ENCODE measurements around the gene ZNF71. TPM values are rescaled to one million over a fixed set of nuclear protein-coding genes. Genes with fewer than 3 reads are reported as not detected.
A peak's percentile ranks its signal among the peaks of the same experiment; 100 is the strongest.
"Not testable (repeated sequence)": the region's sequence is repeated elsewhere in the genome, so short reads cannot be mapped to it uniquely, and the experiment has no call there.

The ZNF71 gene
- total and polyA plus RNA-seq, 2 donors (not counting 1 experiment from before 2014, with no cell fraction given), result 6.4 to 9.3 TPM

DNA sequence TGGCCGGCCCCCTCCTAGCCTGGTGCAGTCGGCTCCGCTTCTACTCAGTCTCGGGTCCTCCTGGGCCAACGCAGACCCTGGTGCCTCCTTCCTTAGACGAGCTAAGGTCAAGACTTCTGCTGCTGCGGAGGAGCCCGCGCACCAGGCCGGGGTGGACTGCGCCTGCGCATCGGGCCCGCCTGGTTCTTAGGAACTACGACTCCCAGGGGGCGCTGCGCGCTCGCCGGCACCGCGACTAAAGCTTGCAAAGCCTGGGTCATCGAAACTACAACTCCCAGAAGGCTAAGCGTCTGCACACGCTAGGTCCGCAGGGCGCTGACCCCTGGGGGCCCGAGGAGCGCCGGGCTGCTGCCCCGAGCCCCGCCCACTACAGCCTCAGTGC, 76.5 kb downstream of the ZNF71 start, which contains the start of gene ZNF835:
Gene ZNF835 (minus strand): TSS at position 145 of the 382 bp plus-strand sequence. CDS start 6,559 bp downstream, outside the sequence.
- Histone ChIP-seq H3K4me1 (ENCODE audit: control insufficient read depth in 2 of 2, insufficient read depth in 2 of 2, low read length in 2 of 2) (peaks cover 9 to 18% of the 10 kb centered on the region in 2 donors), H3K79me2 (ENCODE audit: control insufficient read depth, insufficient read depth, low read length) (peaks cover 14% of the 10 kb centered on the region), H3K27me3 (replicated peaks in 1 of 4; ENCODE audit: control extremely low read depth in 1 of 4, control insufficient read depth in 3 of 4, insufficient read depth in 4 of 4, low read length in 3 of 4) (no peaks in the 10 kb centered on the region), H3K4me3 (ENCODE audit: control extremely low read depth in 1 of 5, extremely low read depth in 1 of 5, insufficient read depth in 1 of 5, low read depth in 2 of 5, low read length in 4 of 5) (peak within 1 kb of the TSS; percentile 27 to 83 (median 72)), H3K27ac (ENCODE audit: low read length in 2 of 2) (no peak within 1 kb of the TSS), H3K9me3 (ENCODE audit: control extremely low read depth in 1 of 3, control insufficient read depth in 2 of 3, insufficient read depth in 1 of 3, low read length in 2 of 3) (peaks cover 0 to 51% (median 0%) of the 10 kb centered on the region in 3 donors), H3K36me3 (replicated peaks in 1 of 2; ENCODE audit: control extremely low read depth in 1 of 2, control insufficient read depth in 1 of 2, extremely low read depth in 1 of 2, insufficient read depth in 2 of 2, low read length in 1 of 2) (no peaks in the 10 kb centered on the region), H3K9ac (ENCODE audit: low read length) (peak within 1 kb of the TSS; percentile 72), H2AFZ (ENCODE audit: insufficient read depth, low read depth, low read length, poor library complexity, severe bottlenecking) (peak within 1 kb of the TSS; percentile 89), H3K4me2 (replicated peaks; ENCODE audit: low read depth, low read length, poor library complexity, severe bottlenecking) (peak within 1 kb of the TSS; percentile 85), H4K20me1 (ENCODE audit: control insufficient read depth, insufficient read depth, low read length, poor library complexity, severe bottlenecking) (no peaks in the 10 kb centered on the region)
- TF ChIP-seq, protein P1, sequence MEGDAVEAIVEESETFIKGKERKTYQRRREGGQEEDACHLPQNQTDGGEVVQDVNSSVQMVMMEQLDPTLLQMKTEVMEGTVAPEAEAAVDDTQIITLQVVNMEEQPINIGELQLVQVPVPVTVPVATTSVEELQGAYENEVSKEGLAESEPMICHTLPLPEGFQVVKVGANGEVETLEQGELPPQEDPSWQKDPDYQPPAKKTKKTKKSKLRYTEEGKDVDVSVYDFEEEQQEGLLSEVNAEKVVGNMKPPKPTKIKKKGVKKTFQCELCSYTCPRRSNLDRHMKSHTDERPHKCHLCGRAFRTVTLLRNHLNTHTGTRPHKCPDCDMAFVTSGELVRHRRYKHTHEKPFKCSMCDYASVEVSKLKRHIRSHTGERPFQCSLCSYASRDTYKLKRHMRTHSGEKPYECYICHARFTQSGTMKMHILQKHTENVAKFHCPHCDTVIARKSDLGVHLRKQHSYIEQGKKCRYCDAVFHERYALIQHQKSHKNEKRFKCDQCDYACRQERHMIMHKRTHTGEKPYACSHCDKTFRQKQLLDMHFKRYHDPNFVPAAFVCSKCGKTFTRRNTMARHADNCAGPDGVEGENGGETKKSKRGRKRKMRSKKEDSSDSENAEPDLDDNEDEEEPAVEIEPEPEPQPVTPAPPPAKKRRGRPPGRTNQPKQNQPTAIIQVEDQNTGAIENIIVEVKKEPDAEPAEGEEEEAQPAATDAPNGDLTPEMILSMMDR (IDR thresholded peaks at IDR 0.05), result peak; percentile 33
- no peak for TF ChIP-seq EZH2 (IDR thresholded peaks at IDR 0.05; ENCODE audit: borderline replicate concordance, insufficient read depth, low read depth, low read length, poor library complexity, severe bottlenecking)
- CTCF ChIA-PET, result no interaction called here
- DNase-seq (peak; percentile 92), ATAC-seq (ENCODE audit: low read depth) (peak; percentile 98)
- intact Hi-C loops (cut with micrococcal nuclease), result loop anchor here (1.0 to 5.0 kb wide), 5 partner anchors 104 to 1636 kb away; partner anchors contain the start of genes ERVK3-1, ZFP28, ZNF470 and ZNF582
- peak within 1 kb of the TSS; percentile 98 for H3K4me3 Mint-ChIP-seq
- peak within 1 kb of the TSS; percentile 89 for H3K27ac Mint-ChIP-seq
- POLR2A ChIA-PET, result no interaction called here
- no peaks in the 10 kb centered on the region for H3K9me3 Mint-ChIP-seq (ENCODE audit: insufficient read depth)
- H3K4me1 Mint-ChIP-seq, result peaks cover 14% of the 10 kb centered on the region
- WGBS (ENCODE audit: insufficient coverage), result 11% methylated on average over 32 of the region's 32 CpGs
- H3K27me3 Mint-ChIP-seq, result no peaks in the 10 kb centered on the region

DNA sequence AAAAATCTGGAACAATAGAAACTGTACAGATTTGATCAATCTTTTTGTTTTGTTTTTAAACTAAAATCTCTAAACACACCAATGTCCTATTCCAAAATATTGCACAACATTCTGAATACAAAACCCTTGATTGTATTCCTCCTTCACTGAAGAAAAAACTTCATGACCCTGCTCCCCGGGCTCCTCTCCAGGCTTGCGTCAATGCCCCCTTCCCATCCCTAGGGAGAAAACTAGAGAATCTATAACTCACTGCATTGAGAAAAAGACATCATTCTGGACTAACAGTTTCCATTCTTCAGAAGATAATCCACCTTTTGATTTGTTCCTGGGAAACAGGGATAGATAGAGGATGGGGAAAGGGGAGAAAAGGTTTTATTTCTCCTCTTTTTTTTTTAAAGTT, 77.5 kb downstream of the ZNF71 start:
- H4K20me1 ChIP-seq (ENCODE audit: control insufficient read depth, insufficient read depth, low read length, poor library complexity, severe bottlenecking); DNase-seq; H3K4me2 ChIP-seq (replicated peaks; ENCODE audit: low read depth, low read length, poor library complexity, severe bottlenecking); H3K27ac Mint-ChIP-seq; H3K27me3 ChIP-seq (replicated peaks in 1 of 4; ENCODE audit: control extremely low read depth in 1 of 4, control insufficient read depth in 3 of 4, insufficient read depth in 4 of 4, low read length in 3 of 4); H3K4me3 ChIP-seq (ENCODE audit: control extremely low read depth in 1 of 5, extremely low read depth in 1 of 5, insufficient read depth in 1 of 5, low read depth in 2 of 5, low read length in 4 of 5); ATAC-seq (ENCODE audit: low read depth); H2AFZ ChIP-seq (ENCODE audit: insufficient read depth, low read depth, low read length, poor library complexity, severe bottlenecking); H3K9me3 Mint-ChIP-seq (ENCODE audit: insufficient read depth); H3K9ac ChIP-seq (ENCODE audit: low read length); H3K27me3 Mint-ChIP-seq; H3K36me3 ChIP-seq (replicated peaks in 1 of 2; ENCODE audit: control extremely low read depth in 1 of 2, control insufficient read depth in 1 of 2, extremely low read depth in 1 of 2, insufficient read depth in 2 of 2, low read length in 1 of 2); H3K27ac ChIP-seq (ENCODE audit: low read length in 2 of 2); POLR2A ChIA-PET; CTCF ChIA-PET: not testable (repeated sequence)
- peaks cover 9 to 18% of the 10 kb centered on the region in 2 donors for H3K4me1 ChIP-seq (ENCODE audit: control insufficient read depth in 2 of 2, insufficient read depth in 2 of 2, low read length in 2 of 2)
- intact Hi-C loops (cut with micrococcal nuclease), result loop anchor here (5.0 kb wide), 1 partner anchor 1635 kb away; the partner anchor contains the start of gene ERVK3-1
- H3K9me3 ChIP-seq (ENCODE audit: control extremely low read depth in 1 of 3, control insufficient read depth in 2 of 3, insufficient read depth in 1 of 3, low read length in 2 of 3), result peaks cover 0 to 41% (median 0%) of the 10 kb centered on the region in 3 donors
- 100% methylated on average over 2 of the region's 2 CpGs for WGBS (ENCODE audit: insufficient coverage)
- peaks cover 14% of the 10 kb centered on the region for H3K79me2 ChIP-seq (ENCODE audit: control insufficient read depth, insufficient read depth, low read length)
- Mint-ChIP-seq H3K4me1 (peaks cover 14% of the 10 kb centered on the region), H3K4me3 (peak overlapping the region; percentile 39)

Other genes with a start within 250 kb of the ZNF71 start
- gene ZNF582, start 201.8 kb upstream of the ZNF71 start, total RNA-seq, result 10.0 and 10.1 TPM in 2 replicates
- gene ZNF582, start 201.8 kb upstream of the ZNF71 start, polyA plus RNA-seq, result 3.8 and 4.8 TPM in 2 replicates
- gene ZNF583, start 191.0 kb upstream of the ZNF71 start, total RNA-seq, result 11.1 and 11.7 TPM in 2 replicates
- gene ZNF583, start 191.0 kb upstream of the ZNF71 start, polyA plus RNA-seq, result 1.4 and 1.5 TPM in 2 replicates
- 4.4 and 6.5 TPM in 2 replicates for gene ZNF667, start 118.0 kb upstream of the ZNF71 start, total RNA-seq
- gene ZNF667, start 118.0 kb upstream of the ZNF71 start, polyA plus RNA-seq, result 2.8 and 6.0 TPM in 2 replicates
- gene ZNF471, start 87.4 kb upstream of the ZNF71 start, total RNA-seq, result 4.7 and 5.9 TPM in 2 replicates
- 0.91 and 1.6 TPM in 2 replicates for gene ZNF471, start 87.4 kb upstream of the ZNF71 start, polyA plus RNA-seq
- gene ZFP28, start 56.4 kb upstream of the ZNF71 start, total RNA-seq, result 11.6 and 13.1 TPM in 2 replicates
- gene ZFP28, start 56.4 kb upstream of the ZNF71 start, polyA plus RNA-seq, result 2.5 and 4.6 TPM in 2 replicates
- gene ZNF470, start 27.8 kb upstream of the ZNF71 start, total RNA-seq, result 6.9 and 11.9 TPM in 2 replicates
- 1.1 and 1.9 TPM in 2 replicates for gene ZNF470, start 27.8 kb upstream of the ZNF71 start, polyA plus RNA-seq
- not detected in 2 replicates for gene SMIM17, start 47.9 kb downstream of the ZNF71 start, total RNA-seq
- not detected in 2 replicates for gene SMIM17, start 47.9 kb downstream of the ZNF71 start, polyA plus RNA-seq
- 7.0 and 10.1 TPM in 2 replicates for gene ZNF835, start 76.5 kb downstream of the ZNF71 start, total RNA-seq
- gene ZNF835, start 76.5 kb downstream of the ZNF71 start, polyA plus RNA-seq, result 2.1 and 4.3 TPM in 2 replicates
- gene PEG3, start 245.4 kb downstream of the ZNF71 start, total RNA-seq, result not detected in 2 replicates
- gene PEG3, start 245.4 kb downstream of the ZNF71 start, polyA plus RNA-seq, result 0.01 TPM in 1 of 2 replicates, not detected in the other
- not detected in 2 replicates for gene ZIM2, start 245.4 kb downstream of the ZNF71 start, total RNA-seq
- gene ZIM2, start 245.4 kb downstream of the ZNF71 start, polyA plus RNA-seq, result not detected in 2 replicates

All from B cell (primary cell).